Naive thymus-derived CD4-positive, alpha-beta T cell (primary cell): ENCODE measurements around the gene ZNF487. TPM values are rescaled to one million over a fixed set of nuclear protein-coding genes. Genes with fewer than 3 reads are reported as not detected.

ENCODE experiments used
- ATAC-seq: fragments of 150-1000 bp; cut with Tn5 transposase; 2 replicates; pipeline ENCODE4 v1.10.0; 2021; ENCODE audit warnings: mild to moderate bottlenecking, moderate library complexity
- CTCF ChIA-PET: fragments of 350-600 bp; sonication (Branson Sonifier 250); formaldehyde crosslinking; loops from one replicate; lab custom pipeline; 2021; ENCODE audit warnings: antibody characterized with exemption; lab: Charles Lee
- POLR2A ChIA-PET: fragments of 350-600 bp; sonication (Branson Sonifier 250); formaldehyde crosslinking; loops from one replicate; lab custom pipeline; 2021; ENCODE audit warnings: antibody characterized with exemption, inconsistent platforms; lab: Charles Lee
- DNase-seq, 9 donors: peaks; one replicate each; pipeline versions ENCODE4 v3.0.0 to v3.0.0-alpha.2; 2020 to 2022; ENCODE audit warnings: mixed read lengths in 1 of 9
- H3K27ac ChIP-seq: one replicate; pipeline ENCODE4 v1.7.0; 2013; ENCODE audit warnings: mild to moderate bottlenecking, low read depth, low read length, moderate library complexity
- H3K27me3 ChIP-seq, 2 donors: one replicate each; pipeline ENCODE4 v1.7.0; 2013; ENCODE audit warnings: low read length in 2 of 2, mild to moderate bottlenecking in 2 of 2, moderate library complexity in 2 of 2; ENCODE audit not compliant: control insufficient read depth in 2 of 2, insufficient read depth in 2 of 2
- H3K36me3 ChIP-seq, 3 experiments: 1 replicate in 2 of 3; 2 replicates in 1 of 3; pipeline ENCODE4 v1.7.0; 2013; ENCODE audit warnings: low read length in 3 of 3, mild to moderate bottlenecking in 3 of 3, moderate library complexity in 1 of 3; ENCODE audit not compliant: insufficient read depth in 3 of 3, control insufficient read depth in 2 of 3
- H3K4me1 ChIP-seq, 2 donors: one replicate each; pipeline ENCODE4 v1.7.0; 2013; ENCODE audit warnings: low read length in 2 of 2, mild to moderate bottlenecking in 2 of 2, moderate library complexity in 1 of 2; ENCODE audit not compliant: control insufficient read depth in 2 of 2, insufficient read depth in 2 of 2
- H3K4me3 ChIP-seq: 2 replicates; pipeline ENCODE4 v1.7.0; 2013; ENCODE audit warnings: mild to moderate bottlenecking, low read length
- H3K9me3 ChIP-seq, 3 experiments: 1 replicate in 2 of 3; 2 replicates in 1 of 3; pipeline ENCODE4 v1.7.0; 2013; ENCODE audit warnings: low read length in 3 of 3; ENCODE audit not compliant: control insufficient read depth in 2 of 3
- H3K27ac Mint-ChIP-seq, 9 donors: one replicate each; pipeline ENCODE4 v1.8.0; 2020 to 2022; ENCODE audit warnings: mixed read lengths in 9 of 9, mild to moderate bottlenecking in 8 of 9, moderate library complexity in 5 of 9, inconsistent platforms in 2 of 9
- H3K27me3 Mint-ChIP-seq, 5 donors: one replicate each; pipeline ENCODE4 v1.8.0; 2021 to 2022; ENCODE audit warnings: mixed read lengths in 5 of 5, mild to moderate bottlenecking in 1 of 5
- H3K36me3 Mint-ChIP-seq, 5 donors: one replicate each; pipeline ENCODE4 v1.8.0; 2020 to 2022; ENCODE audit warnings: mixed read lengths in 5 of 5, mild to moderate bottlenecking in 3 of 5, inconsistent platforms in 1 of 5
- H3K4me1 Mint-ChIP-seq, 7 donors: one replicate each; pipeline ENCODE4 v1.8.0; 2020 to 2022; ENCODE audit warnings: mixed read lengths in 7 of 7, mild to moderate bottlenecking in 3 of 7, inconsistent platforms in 1 of 7
- H3K4me3 Mint-ChIP-seq, 10 donors: one replicate each; pipeline ENCODE4 v1.8.0; 2020 to 2022; ENCODE audit warnings: mild to moderate bottlenecking in 10 of 10, mixed read lengths in 10 of 10, moderate library complexity in 6 of 10, inconsistent platforms in 2 of 10
- H3K9me3 Mint-ChIP-seq, 11 donors: one replicate each; pipeline ENCODE4 v1.8.0; 2020 to 2022; ENCODE audit warnings: mixed read lengths in 11 of 11, mild to moderate bottlenecking in 4 of 11, inconsistent platforms in 1 of 11, moderate library complexity in 1 of 11
- intact Hi-C, 2 donors: fragments of 100-400 bp; cut with micrococcal nuclease; formaldehyde crosslinking; loops; one replicate each; pipeline ENCODE4 v1.15.1; 2023
- polyA plus RNA-seq, 2 donors: library from polyadenylated mRNA; unstranded; fragments of 300-500 nt; fragmentation: Illumina TruSeq; gene quantifications; one replicate each; pipeline ENCODE4 v1.2.3, GENCODE V29; 2021
- total RNA-seq, 6 experiments: library from RNA in 5 of 6; stranded (reverse) in 5 of 6; gene quantifications; 1 replicate in 5 of 6; 2 replicates in 1 of 6; pipeline ENCODE4 v1.2.3 and lab custom pipeline; 2021 to 2026

Gene ZNF487
- total and polyA plus RNA-seq, 7 experiments from 2014 or later: 4.1 to 12.0 (median 5.9) TPM

DNA sequence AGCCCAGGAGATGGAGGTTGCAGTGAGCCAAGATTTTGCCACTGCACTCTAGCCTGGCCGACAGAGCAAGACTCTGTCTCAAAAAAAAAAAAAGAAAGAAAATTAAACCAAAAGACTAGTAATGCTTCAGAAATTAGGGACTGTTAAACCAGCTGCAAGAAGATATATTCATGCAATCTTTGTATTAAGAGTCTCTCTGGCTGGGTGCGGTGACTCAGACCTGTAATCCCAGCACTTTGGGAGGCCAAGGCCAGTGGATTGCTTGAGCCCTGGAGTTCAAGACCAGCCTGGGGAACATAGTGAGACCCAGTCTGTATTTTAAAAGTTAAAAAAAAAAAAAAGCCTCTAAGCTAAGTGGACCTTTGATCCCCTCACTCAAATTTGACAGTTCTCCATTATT, 25.4 kb upstream of the ZNF487 start:
- H3K9me3 Mint-ChIP-seq: no peaks in the 10 kb centered on the region
- ATAC-seq: no peak

DNA sequence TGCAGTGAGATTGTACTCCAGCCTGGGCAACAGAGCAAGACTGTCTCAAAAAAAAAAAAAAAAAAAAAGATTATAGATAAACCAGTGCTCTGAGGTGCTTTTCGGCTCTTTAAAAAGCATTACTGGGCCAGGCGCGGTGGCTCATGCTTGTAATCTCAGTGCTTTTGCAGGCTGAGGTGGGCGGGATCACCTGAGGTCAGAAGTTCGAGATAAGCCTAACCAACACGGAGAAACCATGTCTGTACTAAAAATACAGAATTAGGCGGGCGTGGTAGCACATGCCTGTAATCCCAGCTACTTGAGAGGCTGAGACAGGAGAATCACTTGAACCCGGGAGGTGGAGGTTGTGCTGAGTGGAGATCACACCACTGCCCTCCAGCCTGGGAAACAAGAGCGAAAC, 21.4 kb upstream of the ZNF487 start:
- Mint-ChIP-seq H3K4me1 (peaks cover 7 to 31% (median 27%) of the 10 kb centered on the region in 7 donors), H3K27ac (no peak overlapping the region)

More for the DNA sequence above, 25.4 kb upstream of the ZNF487 start:
- ChIA-PET POLR2A (interaction anchor here (0.6 to 6.1 kb wide), 3 partner anchors 8 to 615 kb away, joined by 3 to 72 read pairs (median 3); no protein-coding TSS in a partner anchor), CTCF (interaction anchor here (2.3 kb wide), 1 partner anchor 8 kb away, joined by 9 read pairs; no protein-coding TSS in a partner anchor)
- Histone ChIP-seq H3K9me3 (no peaks in the 10 kb centered on the region), H3K27me3 (no peaks in the 10 kb centered on the region), H3K36me3 (peaks cover 0 to 8% (median 0%) of the 10 kb centered on the region in 3 experiments), H3K4me1 (peaks cover 6 to 8% of the 10 kb centered on the region in 2 donors), H3K27ac (no peak overlapping the region), H3K4me3 (no peak overlapping the region)
- DNase-seq: no peak
- Mint-ChIP-seq H3K27ac (peak overlapping the region in 1 of 9 donors; percentile 8), H3K27me3 (peaks cover 0 to 2% (median 0%) of the 10 kb centered on the region in 5 donors), H3K4me1 (peaks cover 10 to 15% (median 12%) of the 10 kb centered on the region in 7 donors), H3K36me3 (peaks cover 0 to 9% (median 0%) of the 10 kb centered on the region in 5 donors), H3K4me3 (no peak overlapping the region)
- intact Hi-C loops: no loop called here

DNA sequence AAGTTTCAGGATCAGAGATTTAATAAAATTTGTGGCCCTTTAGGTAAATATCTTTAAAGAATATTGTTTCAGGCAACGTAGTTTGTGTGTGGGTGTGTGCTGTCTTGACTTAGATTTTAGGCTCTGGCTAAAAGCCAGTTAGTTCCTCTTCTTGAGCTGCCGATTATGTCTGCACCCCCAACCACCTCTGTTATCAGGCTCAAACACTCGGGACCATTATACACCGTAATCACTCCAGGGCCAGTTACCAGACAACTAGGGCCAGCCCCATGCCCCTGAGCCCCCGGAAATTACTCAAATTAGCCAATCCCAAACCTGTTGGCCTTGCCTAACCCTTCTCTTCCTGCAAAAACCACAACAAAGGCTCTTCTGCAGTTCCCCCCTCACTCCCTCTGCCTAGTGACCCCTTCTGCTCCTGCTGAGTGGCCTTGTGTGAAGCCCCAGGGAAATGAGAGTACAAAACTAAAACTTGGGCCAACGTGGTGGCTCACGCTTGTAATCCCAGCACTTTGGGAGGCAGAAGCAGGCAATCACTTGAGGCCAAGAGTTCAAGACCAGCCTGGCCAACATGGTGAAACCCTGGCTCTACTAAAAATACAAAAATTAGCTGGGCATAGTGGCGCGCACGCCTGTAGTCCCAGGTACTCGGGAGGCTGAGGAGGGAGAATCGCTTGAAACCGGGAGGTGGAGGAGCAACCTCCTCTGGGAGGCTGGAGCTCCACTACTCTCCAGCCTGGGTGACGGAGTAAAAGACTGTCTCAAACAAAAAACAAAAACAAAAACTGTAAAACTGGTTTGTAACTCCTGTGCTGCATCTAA, 18.8 kb upstream of the ZNF487 start:
- Histone ChIP-seq H3K4me1 (peaks cover 24 to 27% of the 10 kb centered on the region in 2 donors), H3K36me3 (no peaks in the 10 kb centered on the region), H3K4me3 (peak overlapping the region; percentile 9), H3K9me3 (no peaks in the 10 kb centered on the region), H3K27ac (peak overlapping the region; percentile 54), H3K27me3 (no peaks in the 10 kb centered on the region)
- ChIA-PET POLR2A (interaction anchor here (0.6 to 4.9 kb wide), 9 partner anchors 8 to 67 kb away, joined by 3 to 72 read pairs (median 6); partner anchors contain the start of genes HNRNPF and ZNF487), CTCF (interaction anchor here (1.1 to 2.8 kb wide), 2 partner anchors 7 to 11 kb away, joined by 3 to 9 read pairs; no protein-coding TSS in a partner anchor)
- peaks cover 17 to 41% (median 33%) of the 10 kb centered on the region in 7 donors for H3K4me1 Mint-ChIP-seq
- intact Hi-C loops: loop anchor here in 1 of 2 donors (1.0 kb wide), 1 partner anchor 9 kb away; no protein-coding TSS in a partner anchor
- ATAC-seq (peak; percentile 31), DNase-seq (peak in 7 of 9 donors; percentile 31 to 59 (median 49))
- H3K4me3 Mint-ChIP-seq: peak overlapping the region; percentile 35 to 73 (median 59)
- peak overlapping the region; percentile 68 to 97 (median 91) for H3K27ac Mint-ChIP-seq
- H3K36me3 Mint-ChIP-seq: no peaks in the 10 kb centered on the region
- H3K27me3 Mint-ChIP-seq: no peaks in the 10 kb centered on the region
- no peaks in the 10 kb centered on the region for H3K9me3 Mint-ChIP-seq

More for the DNA sequence above, 21.4 kb upstream of the ZNF487 start:
- Mint-ChIP-seq H3K4me3 (no peak overlapping the region), H3K36me3 (no peaks in the 10 kb centered on the region), H3K27me3 (no peaks in the 10 kb centered on the region), H3K9me3 (no peaks in the 10 kb centered on the region)
- peaks cover 17 to 20% of the 10 kb centered on the region in 2 donors for H3K4me1 ChIP-seq
- no peak overlapping the region for H3K27ac ChIP-seq
- DNase-seq (no peak), ATAC-seq (no peak)
- H3K36me3 ChIP-seq: no peaks in the 10 kb centered on the region
- ChIA-PET CTCF (no interaction called here), POLR2A (interaction anchor here (0.7 to 1.5 kb wide), 2 partner anchors 21 to 24 kb away, joined by 3 to 4 read pairs; partner anchors contain the start of gene ZNF487)
- H3K4me3 ChIP-seq: no peak overlapping the region
- intact Hi-C loops: no loop called here
- H3K9me3 ChIP-seq: no peaks in the 10 kb centered on the region
- H3K27me3 ChIP-seq: no peaks in the 10 kb centered on the region

DNA sequence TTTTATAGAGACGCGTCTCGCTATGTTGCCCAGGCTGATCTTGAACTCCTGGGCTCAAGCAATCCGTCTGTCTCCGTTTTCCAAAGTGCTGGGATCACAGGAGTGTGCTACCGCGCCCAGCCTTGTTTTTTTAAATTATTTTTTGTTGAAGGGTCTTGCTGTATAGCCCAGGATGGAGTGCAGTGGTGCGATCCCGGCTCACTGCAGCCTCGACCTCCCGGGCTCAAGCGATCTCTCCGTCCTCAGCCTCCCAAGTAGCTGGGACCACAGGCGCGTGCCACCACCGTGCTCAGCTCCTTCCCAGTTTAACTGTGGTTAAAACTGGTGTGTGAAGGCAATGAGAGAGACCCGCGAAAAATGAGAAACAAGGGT, 16.9 kb upstream of the ZNF487 start:
- H3K27ac Mint-ChIP-seq: peak overlapping the region; percentile 91 to 99 (median 97)
- intact Hi-C loops: loop anchor here (1.0 kb wide), 4 partner anchors 11 to 58 kb away; partner anchors contain the start of gene HNRNPF (in 2 of the 2)
- Histone ChIP-seq H3K4me3 (peak overlapping the region; percentile 62), H3K36me3 (no peaks in the 10 kb centered on the region), H3K4me1 (peaks cover 24 to 27% of the 10 kb centered on the region in 2 donors), H3K9me3 (no peaks in the 10 kb centered on the region), H3K27me3 (no peaks in the 10 kb centered on the region), H3K27ac (peak overlapping the region; percentile 95)
- ATAC-seq (no peak), DNase-seq (no peak)
- no peaks in the 10 kb centered on the region for H3K27me3 Mint-ChIP-seq
- no peaks in the 10 kb centered on the region for H3K9me3 Mint-ChIP-seq
- peaks cover 17 to 42% (median 35%) of the 10 kb centered on the region in 7 donors for H3K4me1 Mint-ChIP-seq
- peak overlapping the region; percentile 75 to 96 (median 82) for H3K4me3 Mint-ChIP-seq
- peaks cover 0 to 2% (median 0%) of the 10 kb centered on the region in 5 donors for H3K36me3 Mint-ChIP-seq
- CTCF ChIA-PET: interaction anchor here (0.7 to 2.8 kb wide), 6 partner anchors 9 to 405 kb away, joined by 3 to 9 read pairs (median 4); no protein-coding TSS in a partner anchor
- POLR2A ChIA-PET: interaction anchor here (0.6 to 4.9 kb wide), 12 partner anchors 10 to 60 kb away, joined by 3 to 72 read pairs (median 5); partner anchors contain the start of genes HNRNPF and ZNF487

DNA sequence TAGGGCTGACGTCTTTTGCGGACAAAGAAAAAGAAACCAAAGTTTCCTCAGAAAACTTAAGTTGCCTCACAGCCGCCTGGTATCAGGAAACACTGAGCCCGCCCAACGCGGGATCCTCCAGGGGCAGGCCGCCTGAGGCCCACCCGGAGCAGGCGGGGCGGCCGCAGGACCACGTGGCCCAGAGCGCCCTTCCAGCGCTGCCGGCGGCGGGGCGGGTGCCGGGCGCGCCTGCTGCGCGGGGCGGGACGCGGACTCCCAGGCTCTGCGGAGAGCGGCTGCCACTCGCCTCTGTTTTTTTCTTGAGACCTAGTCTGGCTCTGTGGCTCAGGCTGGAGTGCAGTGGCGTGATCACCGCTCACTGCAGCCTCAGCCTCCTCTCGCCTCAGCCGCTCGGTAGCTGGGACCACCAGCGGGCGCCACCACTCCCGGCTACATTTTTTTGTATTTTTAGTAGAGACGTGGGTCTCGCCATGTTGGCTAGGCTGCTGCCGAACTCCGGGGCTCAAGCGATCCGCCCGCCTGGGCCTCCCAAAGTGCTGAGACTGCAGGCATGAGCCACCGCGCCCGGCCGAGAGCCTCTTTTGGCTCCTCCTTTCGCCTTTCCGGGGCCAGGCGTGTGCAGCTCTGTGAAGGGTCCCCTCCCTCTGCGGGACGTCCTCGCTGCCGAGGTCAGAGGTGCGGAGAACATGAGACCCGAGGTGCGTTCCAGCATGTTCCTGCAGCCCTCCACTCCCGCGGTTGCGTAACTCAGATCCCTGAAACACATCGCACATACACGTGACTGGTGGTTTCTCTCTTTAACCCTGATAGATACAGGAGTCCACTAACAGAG, 16.3 kb upstream of the ZNF487 start:
- Histone ChIP-seq H3K9me3 (no peaks in the 10 kb centered on the region), H3K4me3 (peak overlapping the region; percentile 62), H3K4me1 (peaks cover 24 to 29% of the 10 kb centered on the region in 2 donors), H3K27me3 (no peaks in the 10 kb centered on the region), H3K27ac (peak overlapping the region; percentile 95), H3K36me3 (no peaks in the 10 kb centered on the region)
- Mint-ChIP-seq H3K36me3 (peaks cover 0 to 2% (median 0%) of the 10 kb centered on the region in 5 donors), H3K27ac (peak overlapping the region; percentile 91 to 99 (median 98)), H3K4me1 (peaks cover 17 to 46% (median 41%) of the 10 kb centered on the region in 7 donors), H3K4me3 (peak overlapping the region; percentile 87 to 98 (median 92)), H3K27me3 (no peaks in the 10 kb centered on the region), H3K9me3 (no peaks in the 10 kb centered on the region)
- ATAC-seq (peak; percentile 94), DNase-seq (peak; percentile 69 to 86 (median 81))
- intact Hi-C loops: loop anchor here (1.0 kb wide), 4 partner anchors 11 to 58 kb away; partner anchors contain the start of gene HNRNPF (in 2 of the 2)
- POLR2A ChIA-PET: interaction anchor here (0.6 to 4.9 kb wide), 12 partner anchors 11 to 60 kb away, joined by 3 to 72 read pairs (median 5); partner anchors contain the start of genes HNRNPF and ZNF487
- CTCF ChIA-PET: interaction anchor here (0.7 to 2.8 kb wide), 4 partner anchors 10 to 404 kb away, joined by 3 to 9 read pairs (median 4); no protein-coding TSS in a partner anchor
